ENCODE results near the gene NAT16. TPM values are rescaled to one million over a fixed set of nuclear protein-coding genes. Genes with fewer than 3 reads are reported as not detected.

NAT16 gene
- total and polyA plus RNA-seq, 2 of the 8 experiments (the other 6 are each of a cell fraction or from before 2014, with no cell fraction given) = 0.26 to 0.84 TPM

- TF ChIP-seq EP300 (IDR thresholded peaks at IDR 0.05; ENCODE audit: borderline replicate concordance in 1 of 2, low read depth in 2 of 2, low read length in 2 of 2) (no peak), RAD21 (IDR thresholded peaks at IDR 0.05 in 1 of 2, conservative IDR thresholded peaks at IDR 0.05 in 1 of 2; ENCODE audit: low read depth in 2 of 2, low read length in 2 of 2) (peak in 1 of 2 experiments; percentile 28; a peak in 3 of 4 replicates), TBP (IDR thresholded peaks at IDR 0.05; ENCODE audit: low read depth, low read length) (peak; percentile 71), POLR2A (IDR thresholded peaks at IDR 0.05; ENCODE audit: control extremely low read depth in 1 of 2, low read depth in 2 of 2, low read length in 2 of 2) (peak in 1 of 2 experiments; percentile 57; a peak in 2 of 3 replicates), BCL11A (IDR thresholded peaks at IDR 0.05; ENCODE audit: low read depth in 2 of 2, low read length in 2 of 2) (no peak), CBX8 (IDR thresholded peaks at IDR 0.05; ENCODE audit: borderline replicate concordance, low read depth, low read length) (no peak), MAFK (IDR thresholded peaks at IDR 0.05; ENCODE audit: low read depth, low read length) (no peak), EGR1 (IDR thresholded peaks at IDR 0.05; ENCODE audit: borderline replicate concordance, low read depth, low read length) (peak; percentile 83; the same call in 1 of the 2 replicates), SP4 (IDR thresholded peaks at IDR 0.05; ENCODE audit: low read length) (no peak), CREB1 (IDR thresholded peaks at IDR 0.05) (peak; percentile 46; the same call in 1 of the 2 replicates), PHF8 (conservative IDR thresholded peaks at IDR 0.05; ENCODE audit: low read depth, low read length) (peak; percentile 14; the same call in 1 of the 2 replicates), HDAC2 (IDR thresholded peaks at IDR 0.05; ENCODE audit: borderline replicate concordance in 1 of 2, low read depth in 2 of 2, low read length in 2 of 2) (peak; percentile 4 to 53; a peak in 3 of 4 replicates), CBX5 (IDR thresholded peaks at IDR 0.05; ENCODE audit: low read depth, low read length) (no peak), NANOG (IDR thresholded peaks at IDR 0.05; ENCODE audit: insufficient read depth, low read depth, low read length, poor library complexity, severe bottlenecking) (no peak), TCF12 (IDR thresholded peaks at IDR 0.05; ENCODE audit: low read depth, low read length) (no peak), RXRA (IDR thresholded peaks at IDR 0.05; ENCODE audit: insufficient read depth, low read depth, low read length) (no peak), SP2 (IDR thresholded peaks at IDR 0.05; ENCODE audit: low read length) (no peak), TAF1 (IDR thresholded peaks at IDR 0.05; ENCODE audit: low read depth, low read length) (peak; percentile 49; the same call in 1 of the 2 replicates), ATF2 (IDR thresholded peaks at IDR 0.05; ENCODE audit: low read length) (no peak), JUND (IDR thresholded peaks at IDR 0.05; ENCODE audit: low read length) (no peak)
- TF ChIP-seq, protein P1, sequence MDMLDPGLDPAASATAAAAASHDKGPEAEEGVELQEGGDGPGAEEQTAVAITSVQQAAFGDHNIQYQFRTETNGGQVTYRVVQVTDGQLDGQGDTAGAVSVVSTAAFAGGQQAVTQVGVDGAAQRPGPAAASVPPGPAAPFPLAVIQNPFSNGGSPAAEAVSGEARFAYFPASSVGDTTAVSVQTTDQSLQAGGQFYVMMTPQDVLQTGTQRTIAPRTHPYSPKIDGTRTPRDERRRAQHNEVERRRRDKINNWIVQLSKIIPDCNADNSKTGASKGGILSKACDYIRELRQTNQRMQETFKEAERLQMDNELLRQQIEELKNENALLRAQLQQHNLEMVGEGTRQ (IDR thresholded peaks at IDR 0.05; ENCODE audit: low read length) = no peak
Observed at GRCh38 chr7:101217388-101218235, 37.5 kb upstream of the NAT16 start, which contains the start of the genes PLOD3 and ZNHIT1 (continued).

Data from H1 (cell line).